ENCODE measurements around the gene POLK. TPM values are rescaled to one million over a fixed set of nuclear protein-coding genes. Genes with fewer than 3 reads are reported as not detected.
A peak's percentile ranks its signal among the peaks of the same experiment; 100 is the strongest.

The POLK gene
- total RNA-seq, 1 experiment from 2014 or later = 30.2 TPM

- DNase-seq (ENCODE audit: unreplicated experiment) = no peak
- Mint-ChIP-seq H3K9me3 (ENCODE audit: unreplicated experiment) (no peaks in the 10 kb centered on the region), H3K27me3 (ENCODE audit: insufficient read depth, unreplicated experiment) (no peaks in the 10 kb centered on the region), H3K4me1 (ENCODE audit: insufficient read depth, unreplicated experiment) (no peaks in the 10 kb centered on the region), H3K27ac (ENCODE audit: low read depth, unreplicated experiment) (no peak overlapping the region), H3K36me3 (ENCODE audit: insufficient read depth, unreplicated experiment) (no peaks in the 10 kb centered on the region), H3K4me3 (ENCODE audit: unreplicated experiment) (no peak overlapping the region)
- no TSS peak for BruUV-seq (replicated peaks)
- ChIA-PET POLR2A (no interaction called here), CTCF (no interaction called here)
- intact Hi-C loops (cut with micrococcal nuclease) = no loop called here
- TF ChIP-seq, protein P1, sequence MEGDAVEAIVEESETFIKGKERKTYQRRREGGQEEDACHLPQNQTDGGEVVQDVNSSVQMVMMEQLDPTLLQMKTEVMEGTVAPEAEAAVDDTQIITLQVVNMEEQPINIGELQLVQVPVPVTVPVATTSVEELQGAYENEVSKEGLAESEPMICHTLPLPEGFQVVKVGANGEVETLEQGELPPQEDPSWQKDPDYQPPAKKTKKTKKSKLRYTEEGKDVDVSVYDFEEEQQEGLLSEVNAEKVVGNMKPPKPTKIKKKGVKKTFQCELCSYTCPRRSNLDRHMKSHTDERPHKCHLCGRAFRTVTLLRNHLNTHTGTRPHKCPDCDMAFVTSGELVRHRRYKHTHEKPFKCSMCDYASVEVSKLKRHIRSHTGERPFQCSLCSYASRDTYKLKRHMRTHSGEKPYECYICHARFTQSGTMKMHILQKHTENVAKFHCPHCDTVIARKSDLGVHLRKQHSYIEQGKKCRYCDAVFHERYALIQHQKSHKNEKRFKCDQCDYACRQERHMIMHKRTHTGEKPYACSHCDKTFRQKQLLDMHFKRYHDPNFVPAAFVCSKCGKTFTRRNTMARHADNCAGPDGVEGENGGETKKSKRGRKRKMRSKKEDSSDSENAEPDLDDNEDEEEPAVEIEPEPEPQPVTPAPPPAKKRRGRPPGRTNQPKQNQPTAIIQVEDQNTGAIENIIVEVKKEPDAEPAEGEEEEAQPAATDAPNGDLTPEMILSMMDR (IDR thresholded peaks at IDR 0.05; ENCODE audit: unreplicated experiment) = no peak
These were observed 120.6 kb downstream of the POLK start for GRCh38 chr5:75632321-75632720.

DNA sequence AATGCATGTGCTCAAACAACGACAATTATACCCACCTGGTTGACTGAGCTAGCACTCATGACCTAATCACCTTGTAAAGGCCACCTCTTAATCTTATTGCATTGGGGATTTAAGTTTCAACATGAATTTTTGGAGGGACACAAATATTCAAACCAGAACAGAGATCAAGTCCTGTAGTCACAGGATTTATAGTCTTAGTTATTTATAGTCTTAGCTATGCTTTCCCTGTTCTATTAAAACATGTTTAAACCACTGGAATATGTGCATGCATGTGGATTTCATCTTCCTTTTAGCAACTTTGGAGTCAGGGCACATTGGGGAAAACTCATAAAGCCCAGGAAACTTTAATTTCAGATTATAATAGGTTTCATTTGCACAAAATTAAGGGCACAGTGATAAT is 126.3 kb downstream of the POLK start:
- Mint-ChIP-seq H3K27ac (ENCODE audit: low read depth, unreplicated experiment) (no peak overlapping the region), H3K4me3 (ENCODE audit: unreplicated experiment) (no peak overlapping the region), H3K27me3 (ENCODE audit: insufficient read depth, unreplicated experiment) (no peaks in the 10 kb centered on the region), H3K9me3 (ENCODE audit: unreplicated experiment) (no peaks in the 10 kb centered on the region), H3K36me3 (ENCODE audit: insufficient read depth, unreplicated experiment) (no peaks in the 10 kb centered on the region), H3K4me1 (ENCODE audit: insufficient read depth, unreplicated experiment) (no peaks in the 10 kb centered on the region)
- ChIA-PET POLR2A (no interaction called here), CTCF (interaction anchor here (0.9 kb wide), 1 partner anchor 16 kb away, joined by 4 read pairs; no protein-coding TSS in a partner anchor)
- DNase-seq (ENCODE audit: unreplicated experiment) = no peak
- TF ChIP-seq, protein P1 (IDR thresholded peaks at IDR 0.05; ENCODE audit: unreplicated experiment) = no peak
- intact Hi-C loops (cut with micrococcal nuclease) = no loop called here
- BruUV-seq (replicated peaks) = no TSS peak

- BruUV-seq (replicated peaks) = no TSS peak
- Mint-ChIP-seq H3K4me3 (ENCODE audit: unreplicated experiment) (no peak overlapping the region), H3K36me3 (ENCODE audit: insufficient read depth, unreplicated experiment) (no peaks in the 10 kb centered on the region), H3K9me3 (ENCODE audit: unreplicated experiment) (no peaks in the 10 kb centered on the region), H3K4me1 (ENCODE audit: insufficient read depth, unreplicated experiment) (no peaks in the 10 kb centered on the region), H3K27me3 (ENCODE audit: insufficient read depth, unreplicated experiment) (no peaks in the 10 kb centered on the region), H3K27ac (ENCODE audit: low read depth, unreplicated experiment) (no peak overlapping the region)
- intact Hi-C loops (cut with micrococcal nuclease) = no loop called here
- CTCF ChIA-PET = interaction anchor here (0.6 to 1.5 kb wide), 5 partner anchors 17 to 41 kb away, joined by 3 to 4 read pairs (median 3); no protein-coding TSS in a partner anchor
- DNase-seq (ENCODE audit: unreplicated experiment) = peak; percentile 7
- POLR2A ChIA-PET = no interaction called here
- TF ChIP-seq, protein P1 (IDR thresholded peaks at IDR 0.05; ENCODE audit: unreplicated experiment) = no peak
These were observed 128.0 kb downstream of the POLK start for GRCh38 chr5:75639535-75640311.

DNA sequence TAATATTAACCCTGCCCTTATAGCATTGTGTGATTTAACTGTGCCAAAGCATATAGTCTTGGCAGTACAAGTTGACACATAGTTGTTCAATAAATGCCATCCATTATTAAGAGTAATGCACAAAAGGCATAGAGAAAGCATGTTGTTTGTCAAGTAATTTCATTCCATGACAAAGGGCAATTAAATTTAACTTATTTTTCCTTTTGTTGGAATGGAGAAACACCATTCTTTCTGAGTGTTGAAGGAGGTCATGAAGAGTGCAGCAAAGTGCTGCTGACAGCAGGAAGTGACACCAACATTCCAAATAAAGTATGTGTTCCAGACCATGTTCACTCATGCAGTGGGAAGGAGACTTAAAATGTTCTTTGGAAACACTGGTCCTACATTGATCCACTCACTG is 128.7 kb downstream of the POLK start:
- H3K27me3 Mint-ChIP-seq (ENCODE audit: insufficient read depth, unreplicated experiment) = no peaks in the 10 kb centered on the region
- intact Hi-C loops (cut with micrococcal nuclease) = no loop called here
- no peaks in the 10 kb centered on the region for H3K9me3 Mint-ChIP-seq (ENCODE audit: unreplicated experiment)
- TF ChIP-seq, protein P1 (IDR thresholded peaks at IDR 0.05; ENCODE audit: unreplicated experiment) = no peak
- no peaks in the 10 kb centered on the region for H3K36me3 Mint-ChIP-seq (ENCODE audit: insufficient read depth, unreplicated experiment)
- BruUV-seq (replicated peaks) = no TSS peak
- H3K4me1 Mint-ChIP-seq (ENCODE audit: insufficient read depth, unreplicated experiment) = no peaks in the 10 kb centered on the region
- DNase-seq (ENCODE audit: unreplicated experiment) = peak; percentile 18
- CTCF ChIA-PET = interaction anchor here (0.6 kb wide), 1 partner anchor 18 kb away, joined by 4 read pairs; no protein-coding TSS in a partner anchor
- no peak overlapping the region for H3K4me3 Mint-ChIP-seq (ENCODE audit: unreplicated experiment)
- H3K27ac Mint-ChIP-seq (ENCODE audit: low read depth, unreplicated experiment) = no peak overlapping the region
- POLR2A ChIA-PET = no interaction called here
